ENCODE results near the gene KCNC1. TPM values are rescaled to one million over a fixed set of nuclear protein-coding genes. Genes with fewer than 3 reads are reported as not detected.

The KCNC1 gene
- total RNA-seq, 4 donors from 2014 or later, result under 0.01 to 0.73 TPM; not detected in 2

- no peaks in the 10 kb centered on the region for H3K4me1 ChIP-seq
- H3K36me3 ChIP-seq, result no peaks in the 10 kb centered on the region
- H3K4me3 ChIP-seq (replicated peaks in 1 of 3), result no peak overlapping the region
- H3K27ac ChIP-seq, result no peak overlapping the region
- intact Hi-C loops (cut with DNase I), result no loop called here
- WGBS, 2 donors, result 75 to 86% methylated on average over 12 to 13 of the region's 13 CpGs
- TF ChIP-seq CTCF (IDR thresholded peaks at IDR 0.05) (no peak), POLR2A (IDR thresholded peaks at IDR 0.05) (no peak)
- DNase-seq, result no peak
- H3K27me3 ChIP-seq, result no peaks in the 10 kb centered on the region
- H3K9me3 ChIP-seq, result no peaks in the 10 kb centered on the region
These were observed 30.9 kb downstream of the KCNC1 start for GRCh38 chr11:17765356-17766072.

DNA sequence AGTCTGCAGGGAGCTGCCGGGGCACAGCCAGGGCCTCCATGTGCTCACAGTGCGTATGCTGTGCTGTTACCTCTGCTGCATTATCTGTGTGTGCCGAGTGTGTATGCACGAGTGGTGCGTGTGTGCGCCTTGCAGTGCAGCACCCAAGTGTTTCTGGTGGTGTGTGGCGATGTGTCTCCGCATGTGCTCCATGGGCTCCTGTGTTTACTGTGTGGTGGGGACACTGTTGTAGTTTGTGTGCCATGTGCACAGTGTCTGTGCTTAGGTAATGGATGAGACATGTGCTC, 31.4 kb downstream of the KCNC1 start:
- no peak overlapping the region for H3K27ac ChIP-seq
- no peaks in the 10 kb centered on the region for H3K36me3 ChIP-seq
- WGBS, 2 donors, result 90 to 94% methylated on average over 8 of the region's 8 CpGs
- TF ChIP-seq POLR2A (IDR thresholded peaks at IDR 0.05), result no peak
- no peak for TF ChIP-seq CTCF (IDR thresholded peaks at IDR 0.05)
- H3K4me1 ChIP-seq, result no peaks in the 10 kb centered on the region
- intact Hi-C loops (cut with DNase I), result no loop called here
- H3K9me3 ChIP-seq, result no peaks in the 10 kb centered on the region
- DNase-seq, result no peak
- no peaks in the 10 kb centered on the region for H3K27me3 ChIP-seq
- H3K4me3 ChIP-seq (replicated peaks in 1 of 3), result no peak overlapping the region

DNA sequence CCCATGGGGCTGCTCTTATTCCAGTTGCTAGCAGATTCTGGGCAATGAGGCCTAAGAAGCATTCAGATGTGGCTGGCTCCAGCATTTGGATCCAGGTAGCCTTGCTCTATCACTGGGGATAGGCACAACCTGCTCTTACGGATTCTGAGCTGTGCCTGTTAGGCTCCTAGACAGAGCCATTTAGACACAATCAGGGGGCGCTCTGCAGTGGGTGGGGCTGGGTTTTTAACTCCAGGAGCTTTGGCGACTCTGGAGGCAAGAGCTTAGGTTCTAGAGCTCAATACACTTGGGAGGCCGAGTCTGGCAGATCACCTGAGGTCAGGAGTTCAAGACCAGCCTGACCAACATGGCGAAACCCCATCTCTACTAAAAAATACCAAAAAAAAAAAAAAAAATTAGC, 32.0 kb downstream of the KCNC1 start:
- WGBS, 2 donors, result 74 to 80% methylated on average over 3 to 5 of the region's 5 CpGs
- Histone ChIP-seq H3K27ac (no peak overlapping the region), H3K9me3 (no peaks in the 10 kb centered on the region), H3K27me3 (no peaks in the 10 kb centered on the region), H3K4me1 (no peaks in the 10 kb centered on the region), H3K4me3 (replicated peaks in 1 of 3) (no peak overlapping the region), H3K36me3 (no peaks in the 10 kb centered on the region)
- no peak for TF ChIP-seq CTCF (IDR thresholded peaks at IDR 0.05)
- no peak for TF ChIP-seq POLR2A (IDR thresholded peaks at IDR 0.05)
- no peak for DNase-seq
- intact Hi-C loops (cut with DNase I), result no loop called here

- intact Hi-C loops (cut with DNase I), result no loop called here
- WGBS, 2 donors, result 88 to 89% methylated on average over 7 of the region's 7 CpGs
- no peak for TF ChIP-seq CTCF (IDR thresholded peaks at IDR 0.05)
- no peak for TF ChIP-seq POLR2A (IDR thresholded peaks at IDR 0.05)
- Histone ChIP-seq H3K9me3 (no peaks in the 10 kb centered on the region), H3K4me1 (no peaks in the 10 kb centered on the region), H3K4me3 (replicated peaks in 1 of 3) (no peak overlapping the region), H3K27ac (no peak overlapping the region), H3K27me3 (no peaks in the 10 kb centered on the region), H3K36me3 (no peaks in the 10 kb centered on the region)
- DNase-seq, result no peak
These were observed 32.8 kb downstream of the KCNC1 start for GRCh38 chr11:17767301-17767885.

DNA sequence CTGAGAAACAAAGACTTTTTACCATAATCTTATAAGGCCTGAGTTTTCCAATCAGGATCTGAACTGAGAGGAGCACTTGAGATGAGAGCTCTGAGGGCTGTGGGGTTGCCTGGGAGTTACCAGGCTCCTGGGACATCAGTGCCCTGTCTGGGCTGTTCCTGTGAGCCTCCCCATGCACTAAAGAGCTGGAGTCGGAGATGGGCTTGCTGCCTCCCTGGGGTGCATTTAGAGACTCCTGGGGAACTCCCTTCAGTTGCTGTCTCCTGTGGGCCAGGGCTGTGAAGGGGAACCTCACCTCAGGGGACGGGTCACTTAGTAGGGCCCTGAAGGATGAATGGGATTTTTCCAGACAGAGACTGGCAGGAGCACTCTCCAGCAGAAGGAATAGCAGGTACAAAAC, 33.3 kb downstream of the KCNC1 start:
- Histone ChIP-seq H3K27ac (no peak overlapping the region), H3K4me1 (no peaks in the 10 kb centered on the region), H3K27me3 (no peaks in the 10 kb centered on the region), H3K4me3 (replicated peaks in 1 of 3) (no peak overlapping the region), H3K36me3 (no peaks in the 10 kb centered on the region), H3K9me3 (no peaks in the 10 kb centered on the region)
- DNase-seq, result no peak
- no peak for TF ChIP-seq CTCF (IDR thresholded peaks at IDR 0.05)
- no peak for TF ChIP-seq POLR2A (IDR thresholded peaks at IDR 0.05)
- intact Hi-C loops (cut with DNase I), result no loop called here
- WGBS, 2 donors, result 92 to 94% methylated on average over 2 of the region's 2 CpGs

Data from thyroid gland (tissue), 4 donors.